PC-9 (cell line): Measurements from ENCODE around the gene SMPD3. TPM values are rescaled to one million over a fixed set of nuclear protein-coding genes. Genes with fewer than 3 reads are reported as not detected.

Source experiments
- BruUV-seq: library from RNA; stranded (reverse); fragments of 400-500 nt; replicated peaks from 2 replicates; lab custom pipeline; 2021; lab: Mats Ljungman, UMichigan
- CTCF ChIA-PET: fragments of 300-600 bp; sonication (Branson Sonifier 250); formaldehyde crosslinking; loops from one replicate; lab custom pipeline; 2022; ENCODE audit warnings: antibody characterized with exemption; lab: Charles Lee
- POLR2A ChIA-PET: fragments of 300-600 bp; sonication (Branson Sonifier 250); formaldehyde crosslinking; loops from one replicate; lab custom pipeline; 2022; ENCODE audit warnings: antibody characterized with exemption; ENCODE audit not compliant: unreplicated experiment; lab: Charles Lee
- DNase-seq, 2 experiments: peaks; one replicate each; pipeline versions ENCODE4 v3.0.0 to v3.0.0-alpha.2; 2015 to 2022; ENCODE audit warnings: mixed read lengths in 1 of 2
- H2AFZ ChIP-seq: fragments of 200-600 bp; sonication (generic); 2 replicates; pipeline ENCODE4 v1.8.1; 2017; ENCODE audit warnings: antibody characterized with exemption
- H3F3A ChIP-seq: fragments of 200-600 bp; sonication (generic); 2 replicates; pipeline ENCODE4 v1.8.1; 2017; ENCODE audit warnings: antibody characterized with exemption, mild to moderate bottlenecking, low read depth; ENCODE audit not compliant: insufficient read depth
- H3K27ac ChIP-seq: fragments of 200-600 bp; sonication (generic); 2 replicates; pipeline ENCODE4 v1.6.1; 2016; ENCODE audit warnings: mixed run types
- H3K27me3 ChIP-seq: fragments of 200-600 bp; sonication (generic); 2 replicates; pipeline ENCODE4 v1.6.1; 2016; ENCODE audit warnings: low read depth, mixed run types; ENCODE audit not compliant: insufficient read depth
- H3K36me3 ChIP-seq: fragments of 200-600 bp; sonication (generic); 2 replicates; pipeline ENCODE4 v1.6.1; 2016; ENCODE audit warnings: low read depth, mixed run types
- H3K4me1 ChIP-seq: fragments of 200-600 bp; sonication (generic); replicated peaks from 2 replicates; pipeline ENCODE4 v1.6.1; 2016; ENCODE audit warnings: mixed run types; ENCODE audit not compliant: insufficient read depth
- H3K4me2 ChIP-seq: fragments of 200-600 bp; sonication (generic); 2 replicates; pipeline ENCODE4 v1.6.1; 2017; ENCODE audit warnings: mixed run types
- H3K4me3 ChIP-seq: fragments of 200-600 bp; sonication (generic); 2 replicates; pipeline ENCODE4 v1.6.1; 2016; ENCODE audit warnings: mixed run types
- H3K79me2 ChIP-seq: fragments of 200-600 bp; sonication (generic); 2 replicates; pipeline ENCODE4 v1.6.1; 2017; ENCODE audit warnings: low read depth, mixed run types
- H3K9me2 ChIP-seq: fragments of 200-600 bp; sonication (generic); 2 replicates; pipeline ENCODE4 v1.8.1; 2017; ENCODE audit warnings: mild to moderate bottlenecking; ENCODE audit not compliant: insufficient read depth
- H3K9me3 ChIP-seq: fragments of 200-600 bp; sonication (generic); 2 replicates; pipeline ENCODE4 v1.8.1; 2016; ENCODE audit warnings: low read depth; ENCODE audit not compliant: insufficient read depth
- H4K20me1 ChIP-seq: fragments of 200-600 bp; sonication (generic); 2 replicates; pipeline ENCODE4 v1.8.1; 2017; ENCODE audit not compliant: insufficient read depth
- CTCF ChIP-seq: fragments of 200-600 bp; sonication (generic); conservative IDR thresholded peaks from 2 replicates; pipeline ENCODE4 v1.6.1; 2017; ENCODE audit warnings: mixed run types, antibody characterized with exemption, mild to moderate bottlenecking, moderate library complexity
- EZH2 ChIP-seq: fragments of 200-600 bp; sonication (generic); IDR thresholded peaks from 2 replicates; pipeline ENCODE4 v1.8.0; 2017; ENCODE audit warnings: antibody characterized with exemption, low read depth
- intact Hi-C: fragments of 100-400 bp; cut with micrococcal nuclease; formaldehyde crosslinking; loops from one replicate; pipeline ENCODE4 v1.10.0; 2022; ENCODE audit not compliant: unreplicated experiment
- total RNA-seq: library from RNA; stranded (reverse); gene quantifications from 2 replicates; pipeline ENCODE4 v1.2.3, GENCODE V29; 2021

Gene SMPD3
- total RNA-seq, 1 experiment from 2014 or later = 0.94 TPM

DNA sequence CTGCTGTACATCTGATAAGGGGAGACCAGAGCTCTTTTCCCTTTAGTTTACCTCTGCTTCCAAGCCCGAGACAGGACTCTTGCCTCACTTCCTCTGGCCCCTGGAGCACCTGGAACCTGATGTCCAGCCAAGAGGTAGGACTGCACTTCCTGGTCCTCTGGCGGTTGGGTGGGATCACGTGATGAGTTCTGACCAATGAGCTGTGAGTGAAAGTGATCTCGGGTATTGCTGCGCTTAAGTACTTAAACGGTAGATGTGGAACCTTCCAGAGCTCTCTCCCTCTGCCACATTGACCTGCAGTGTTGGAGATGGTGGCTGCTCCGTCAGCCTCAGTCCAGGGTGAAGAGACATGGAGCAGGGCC is 67.0 kb downstream of the SMPD3 start:
- H3K27ac ChIP-seq = no peak overlapping the region
- CTCF ChIA-PET = interaction anchor here (0.5 to 0.6 kb wide), 2 partner anchors 17 to 146 kb away, joined by 3 to 5 read pairs; no protein-coding TSS in a partner anchor
- H3K9me3 ChIP-seq = no peaks in the 10 kb centered on the region
- DNase-seq = no peak
- H3K36me3 ChIP-seq = no peaks in the 10 kb centered on the region
- POLR2A ChIA-PET = no interaction called here
- H3K9me2 ChIP-seq = no peaks in the 10 kb centered on the region
- no peak overlapping the region for H2AFZ ChIP-seq
- BruUV-seq = no TSS peak
- no peaks in the 10 kb centered on the region for H3K27me3 ChIP-seq
- H3F3A ChIP-seq = no peaks in the 10 kb centered on the region
- TF ChIP-seq CTCF = no peak
- TF ChIP-seq EZH2 = no peak
- H3K4me3 ChIP-seq = no peak overlapping the region
- H4K20me1 ChIP-seq = no peaks in the 10 kb centered on the region
- intact Hi-C loops = no loop called here
- no peaks in the 10 kb centered on the region for H3K79me2 ChIP-seq
- peaks cover 7% of the 10 kb centered on the region; the same call in 1 of the 2 replicates for H3K4me1 ChIP-seq
- no peak overlapping the region for H3K4me2 ChIP-seq

DNA sequence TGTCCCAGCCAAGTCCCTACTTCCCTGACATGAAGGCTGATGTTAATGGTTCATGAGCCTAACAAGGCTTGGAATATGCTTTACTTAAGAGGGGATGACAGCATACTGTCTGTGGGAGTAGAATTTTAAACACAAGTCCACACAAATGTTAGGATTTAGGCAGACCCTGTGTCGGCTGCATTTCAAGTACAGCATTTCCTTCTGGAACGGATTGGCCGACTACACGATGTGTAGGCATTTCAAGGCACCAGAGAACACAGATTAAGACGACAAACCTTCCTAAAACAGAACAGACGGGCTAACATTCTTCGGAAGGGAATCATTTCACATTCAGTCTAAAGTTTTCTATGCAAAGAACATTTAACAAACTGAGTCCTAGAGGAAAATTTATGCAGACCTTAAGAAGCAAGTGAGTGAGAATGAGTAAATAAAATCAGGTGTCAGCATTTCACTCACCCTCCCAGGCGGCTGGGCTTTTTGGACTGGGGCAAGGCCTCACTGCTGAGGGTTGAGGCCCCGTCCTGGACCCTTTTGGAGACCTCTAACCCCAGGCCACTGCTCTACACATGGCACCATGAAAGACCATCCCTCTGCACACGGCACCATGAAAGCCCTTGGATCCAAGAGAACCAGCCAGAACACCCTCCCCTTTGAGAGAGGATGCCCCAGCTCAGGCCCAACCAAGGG is 67.5 kb downstream of the SMPD3 start:
- DNase-seq = no peak
- no peaks in the 10 kb centered on the region for H3K36me3 ChIP-seq
- POLR2A ChIA-PET = no interaction called here
- CTCF ChIA-PET = interaction anchor here (0.5 to 0.6 kb wide), 2 partner anchors 17 to 147 kb away, joined by 3 to 5 read pairs; no protein-coding TSS in a partner anchor
- H3K4me3 ChIP-seq = no peak overlapping the region
- no peaks in the 10 kb centered on the region for H3K79me2 ChIP-seq
- peaks cover 7% of the 10 kb centered on the region; the same call in 1 of the 2 replicates for H3K4me1 ChIP-seq
- H3F3A ChIP-seq = no peaks in the 10 kb centered on the region
- BruUV-seq = no TSS peak
- no peaks in the 10 kb centered on the region for H3K9me3 ChIP-seq
- no peak overlapping the region for H2AFZ ChIP-seq
- H4K20me1 ChIP-seq = no peaks in the 10 kb centered on the region
- TF ChIP-seq EZH2 (no peak), CTCF (no peak)
- no peak overlapping the region for H3K4me2 ChIP-seq
- intact Hi-C loops = no loop called here
- H3K27me3 ChIP-seq = no peaks in the 10 kb centered on the region
- no peaks in the 10 kb centered on the region for H3K9me2 ChIP-seq
- no peak overlapping the region for H3K27ac ChIP-seq

DNA sequence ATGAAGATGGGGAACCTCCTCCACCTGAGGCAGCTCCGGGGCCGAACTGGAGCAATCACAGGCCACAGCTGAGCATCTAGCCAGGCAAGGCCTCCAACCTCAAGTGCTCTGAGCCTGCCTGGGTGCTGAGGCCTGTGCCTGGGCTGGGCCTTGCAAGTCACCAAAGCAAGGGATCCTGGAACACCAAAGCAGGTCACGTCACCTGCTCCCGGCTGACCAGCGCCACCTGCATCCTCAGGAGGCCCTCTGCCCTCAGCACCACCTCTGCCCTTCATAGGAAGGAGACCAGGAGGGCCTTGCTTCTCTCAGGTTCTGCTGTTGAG is 68.0 kb downstream of the SMPD3 start:
- DNase-seq = no peak
- intact Hi-C loops = no loop called here
- no peaks in the 10 kb centered on the region for H3F3A ChIP-seq
- no peaks in the 10 kb centered on the region for H3K9me3 ChIP-seq
- no peak for TF ChIP-seq CTCF
- TF ChIP-seq EZH2 = no peak
- no peak overlapping the region for H3K27ac ChIP-seq
- no peaks in the 10 kb centered on the region for H3K27me3 ChIP-seq
- H2AFZ ChIP-seq = no peak overlapping the region
- H3K9me2 ChIP-seq = no peaks in the 10 kb centered on the region
- no peak overlapping the region for H3K4me2 ChIP-seq
- no peaks in the 10 kb centered on the region for H3K36me3 ChIP-seq
- H3K4me3 ChIP-seq = no peak overlapping the region
- BruUV-seq = no TSS peak
- ChIA-PET CTCF (no interaction called here), POLR2A (no interaction called here)
- H3K4me1 ChIP-seq = peaks cover 7% of the 10 kb centered on the region; the same call in 1 of the 2 replicates
- no peaks in the 10 kb centered on the region for H4K20me1 ChIP-seq
- no peaks in the 10 kb centered on the region for H3K79me2 ChIP-seq
